ENCODE data around the gene TMEM196.

Gene TMEM196

GRCh38 chr7:19772841-19773760 is at the start of gene TMEM196:
TMEM196 (minus strand) TSS chr7:19773617; CDS start chr7:19772696, 921 bp downstream.
- no peak for DNase-seq

GRCh38 chr7:19816128-19816527 is 42.7 kb upstream of the TMEM196 start:
- DNase-seq = no peak

- no peak for DNase-seq
These were observed 42.1 kb upstream of the TMEM196 start for GRCh38 chr7:19815546-19815945.

- no peak for DNase-seq
These were observed 41.4 kb upstream of the TMEM196 start for GRCh38 chr7:19814776-19815175.

GRCh38 chr7:19811386-19811785 is 38.0 kb upstream of the TMEM196 start:
- no peak for DNase-seq

- no peak for DNase-seq
These were observed 25.6 kb upstream of the TMEM196 start for GRCh38 chr7:19798986-19799385.

- no peak for DNase-seq
These were observed 10.1 kb upstream of the TMEM196 start for GRCh38 chr7:19783541-19783940.

GRCh38 chr7:19776981-19777380 is 3.6 kb upstream of the TMEM196 start:
- DNase-seq = no peak

- DNase-seq = no peak
These were observed 2.2 kb upstream of the TMEM196 start for GRCh38 chr7:19775578-19775977.

GRCh38 chr7:19772306-19772705 is 1.1 kb downstream of the TMEM196 start:
- no peak for DNase-seq

GRCh38 chr7:19762631-19763030 is 10.8 kb downstream of the TMEM196 start:
- no peak for DNase-seq

GRCh38 chr7:19754521-19755116 is 18.8 kb downstream of the TMEM196 start:
- DNase-seq = peak; percentile 17

- no peak for DNase-seq
These were observed 21.4 kb downstream of the TMEM196 start for GRCh38 chr7:19752020-19752419.

- no peak for DNase-seq
These were observed 23.8 kb downstream of the TMEM196 start for GRCh38 chr7:19749658-19750057.

GRCh38 chr7:19747740-19748339 is 25.6 kb downstream of the TMEM196 start:
- DNase-seq = peak; percentile 46

GRCh38 chr7:19744075-19744474 is 29.3 kb downstream of the TMEM196 start:
- DNase-seq = no peak

GRCh38 chr7:19728716-19729115 is 44.7 kb downstream of the TMEM196 start:
- DNase-seq = no peak

GRCh38 chr7:19725770-19726169 is 47.6 kb downstream of the TMEM196 start:
- no peak for DNase-seq

- no peak for DNase-seq
These were observed 57.9 kb downstream of the TMEM196 start for GRCh38 chr7:19715499-19715898.

GRCh38 chr7:19713676-19714075 is 59.7 kb downstream of the TMEM196 start:
- no peak for DNase-seq

GRCh38 chr7:19709249-19709578 is 64.2 kb downstream of the TMEM196 start:
- no peak for DNase-seq

- peak; percentile 79 for DNase-seq
These were observed 64.8 kb downstream of the TMEM196 start, which contains the start of gene POLR1F for GRCh38 chr7:19708397-19709248. POLR1F (minus strand) TSS chr7:19709037; CDS start chr7:19709016, 21 bp downstream.

GRCh38 chr7:19707240-19707639 is 66.2 kb downstream of the TMEM196 start:
- DNase-seq = no peak
